Subcutaneous abdominal adipose tissue (tissue), 5 donors: Measurements from ENCODE around the gene RTN3.

Experiments
- H3K27ac ChIP-seq: one replicate; pipeline ENCODE4 v1.7.0; 2013; ENCODE audit warnings: low read depth, mild to moderate bottlenecking, inconsistent platforms, low read length, moderate library complexity
- H3K27me3 ChIP-seq, 5 donors: one replicate each; pipeline ENCODE4 v1.7.0; 2013; ENCODE audit warnings: low read length in 5 of 5, inconsistent platforms in 1 of 5; ENCODE audit not compliant: control insufficient read depth in 5 of 5, insufficient read depth in 4 of 5
- H3K36me3 ChIP-seq, 5 donors: one replicate each; pipeline ENCODE4 v1.7.0; 2013; ENCODE audit warnings: low read length in 5 of 5; ENCODE audit not compliant: control insufficient read depth in 5 of 5, insufficient read depth in 5 of 5
- H3K4me1 ChIP-seq, 5 donors: one replicate each; pipeline ENCODE4 v1.7.0; 2013; ENCODE audit warnings: low read length in 5 of 5, mild to moderate bottlenecking in 3 of 5, moderate library complexity in 1 of 5; ENCODE audit not compliant: control insufficient read depth in 5 of 5, insufficient read depth in 5 of 5
- H3K4me3 ChIP-seq, 5 donors: one replicate each; pipeline ENCODE4 v1.7.0; 2013; ENCODE audit warnings: low read length in 5 of 5, low read depth in 1 of 5
- H3K9ac ChIP-seq, 5 donors: one replicate each; pipeline ENCODE4 v1.7.0; 2013; ENCODE audit warnings: low read length in 5 of 5, mild to moderate bottlenecking in 4 of 5, moderate library complexity in 3 of 5
- H3K9me3 ChIP-seq, 5 donors: one replicate each; pipeline ENCODE4 v1.7.0; 2013; ENCODE audit warnings: low read length in 5 of 5; ENCODE audit not compliant: control insufficient read depth in 5 of 5
- donor health status: healthy.
- donor health status: healthy.
- donor health status: healthy.
- donor health status: healthy.
- donor health status: healthy.

RTN3 gene

DNA sequence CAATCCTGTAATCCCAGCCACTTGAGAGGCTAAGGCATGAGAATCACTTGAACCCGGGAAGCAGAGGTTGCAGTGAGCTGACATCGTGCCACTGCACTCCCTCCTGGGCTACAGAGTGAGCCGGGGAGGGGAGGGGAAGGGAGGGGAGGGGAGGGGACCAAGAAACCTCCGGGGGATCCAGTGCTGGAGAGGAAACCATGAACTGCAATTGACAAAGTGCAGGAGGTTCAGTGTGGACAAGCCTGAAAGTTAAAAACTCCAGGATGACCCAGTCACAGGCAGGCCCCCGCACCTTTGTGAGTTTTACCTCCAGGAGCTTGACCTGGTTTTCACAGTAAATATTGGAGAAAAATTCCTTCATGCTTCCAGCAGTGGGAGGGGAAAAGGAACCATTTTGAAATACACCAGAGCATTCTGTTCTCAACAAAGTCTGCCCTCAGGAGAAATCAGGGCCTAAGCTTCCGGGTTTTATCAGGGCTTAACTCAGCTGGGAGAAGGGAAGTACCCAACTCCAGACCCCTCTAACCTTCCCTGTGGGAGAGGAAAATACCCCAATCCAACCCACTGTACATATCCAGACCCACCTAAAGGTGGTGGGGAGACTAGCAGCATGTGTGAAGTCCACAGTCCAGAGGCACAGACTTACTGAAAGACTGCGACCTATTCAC is 102.8 kb downstream of the RTN3 start:
- no peak overlapping the region for H3K27ac ChIP-seq
- no peaks in the 10 kb centered on the region for H3K27me3 ChIP-seq
- no peaks in the 10 kb centered on the region for H3K9me3 ChIP-seq
- no peak overlapping the region for H3K4me3 ChIP-seq
- H3K36me3 ChIP-seq, result no peaks in the 10 kb centered on the region
- peaks cover 0 to 7% (median 2%) of the 10 kb centered on the region in 5 donors for H3K4me1 ChIP-seq
- H3K9ac ChIP-seq, result no peak overlapping the region

DNA sequence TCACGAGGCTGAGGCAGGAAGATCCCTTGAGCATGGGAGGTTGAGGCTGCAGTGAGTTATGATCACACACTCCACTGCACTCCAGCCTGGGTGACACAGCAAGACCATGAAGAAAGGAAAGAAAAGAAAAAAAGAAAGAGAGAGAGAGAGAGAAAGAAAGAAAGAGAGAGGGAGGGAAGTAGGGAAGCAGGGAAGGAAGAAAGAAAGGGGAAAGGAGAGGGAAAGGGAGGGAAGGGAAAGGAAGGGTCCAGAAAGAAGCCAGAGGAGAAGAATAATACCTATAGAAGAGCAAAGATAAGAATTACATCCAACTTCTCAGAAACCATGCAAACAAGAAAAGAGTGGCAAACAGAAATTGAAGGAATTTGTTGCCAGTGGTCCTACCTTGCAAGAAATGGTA is 104.5 kb downstream of the RTN3 start:
- Histone ChIP-seq H3K4me1 (peaks cover 0 to 3% (median 0%) of the 10 kb centered on the region in 5 donors), H3K9me3 (peaks cover 0 to 4% (median 0%) of the 10 kb centered on the region in 5 donors), H3K9ac (no peak overlapping the region), H3K4me3 (no peak overlapping the region), H3K36me3 (no peaks in the 10 kb centered on the region), H3K27me3 (no peaks in the 10 kb centered on the region), H3K27ac (no peak overlapping the region)

DNA sequence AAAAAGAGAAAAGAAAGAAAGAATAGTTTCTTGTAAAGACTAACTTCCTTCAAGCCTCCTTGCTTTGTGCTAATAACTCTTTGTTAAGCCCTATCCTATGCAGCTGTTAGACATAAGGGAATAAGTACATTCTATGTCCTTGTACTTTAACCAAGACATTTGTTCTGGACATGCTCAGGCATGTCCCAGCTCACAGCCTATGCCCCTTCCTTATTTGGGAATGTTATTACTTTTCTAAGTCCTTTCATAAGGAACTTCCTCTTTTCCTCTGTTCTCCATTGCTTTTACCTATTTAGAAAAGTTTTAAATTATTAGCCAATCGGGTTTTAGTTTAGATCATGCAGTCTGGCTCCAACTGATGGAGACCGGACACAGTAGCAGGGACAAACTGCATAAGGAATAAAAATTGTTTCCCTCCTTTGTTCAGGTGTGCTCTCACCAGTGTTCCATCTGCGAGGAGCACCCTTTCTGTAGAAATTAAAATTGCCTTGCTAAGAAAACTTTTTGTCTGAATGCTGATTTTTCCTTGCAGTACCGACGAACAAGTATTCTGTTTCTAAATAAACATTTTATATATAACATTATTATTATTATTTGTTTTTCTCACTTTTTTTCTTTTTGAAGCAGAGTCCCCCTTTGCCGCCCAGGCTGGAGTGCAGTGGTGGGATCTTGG is 110.3 kb downstream of the RTN3 start:
- H3K9me3 ChIP-seq, result peaks cover 0 to 20% (median 12%) of the 10 kb centered on the region in 5 donors
- H3K27ac ChIP-seq, result no peak overlapping the region
- H3K36me3 ChIP-seq, result no peaks in the 10 kb centered on the region
- H3K27me3 ChIP-seq, result no peaks in the 10 kb centered on the region
- no peak overlapping the region for H3K4me3 ChIP-seq
- peaks cover 0 to 5% (median 0%) of the 10 kb centered on the region in 5 donors for H3K4me1 ChIP-seq
- no peak overlapping the region for H3K9ac ChIP-seq

DNA sequence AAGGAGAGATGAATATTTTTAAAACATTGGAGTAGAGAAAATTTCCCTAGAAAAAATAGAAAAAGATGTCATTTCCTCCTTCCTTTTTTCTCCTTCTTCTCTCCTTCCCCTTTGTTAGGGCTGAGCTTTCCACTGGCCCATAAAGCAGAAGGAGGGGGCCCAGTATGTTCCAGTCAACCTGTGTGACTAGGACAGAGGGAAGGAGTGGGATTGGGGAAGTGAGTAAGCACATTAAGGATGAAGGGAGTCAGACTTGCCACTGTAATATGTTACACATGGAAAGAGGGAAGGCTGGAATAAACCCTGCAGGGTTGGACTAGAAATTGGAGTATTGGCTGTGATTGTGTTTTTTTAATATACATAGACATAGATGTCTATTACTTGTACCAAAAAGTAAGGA is 111.9 kb downstream of the RTN3 start:
- Histone ChIP-seq H3K4me3 (no peak overlapping the region), H3K36me3 (no peaks in the 10 kb centered on the region), H3K27me3 (peaks cover 0 to 2% (median 0%) of the 10 kb centered on the region in 5 donors), H3K9me3 (peaks cover 0 to 20% (median 12%) of the 10 kb centered on the region in 5 donors), H3K4me1 (peaks cover 0 to 9% (median 0%) of the 10 kb centered on the region in 5 donors), H3K9ac (no peak overlapping the region), H3K27ac (no peak overlapping the region)

DNA sequence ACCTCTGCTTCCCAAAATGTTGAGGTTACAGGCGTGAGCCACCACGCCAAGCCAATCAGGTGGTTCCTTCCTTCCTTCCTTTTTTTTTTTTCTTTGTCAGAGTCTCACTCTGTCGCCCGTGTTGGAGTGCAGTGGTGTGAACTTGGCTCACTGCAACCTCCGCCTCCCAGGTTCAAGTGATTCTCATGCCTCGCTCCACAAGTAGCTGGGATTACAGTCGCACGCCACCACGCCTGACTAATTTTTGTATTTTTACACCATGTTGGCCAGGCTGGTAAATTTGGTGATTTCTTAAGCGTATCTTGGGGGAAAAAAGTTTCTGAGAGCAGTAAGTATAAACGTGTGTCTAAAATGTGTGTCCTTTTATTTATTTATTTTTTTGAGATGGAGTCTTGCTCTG is 113.8 kb downstream of the RTN3 start:
- no peak overlapping the region for H3K4me3 ChIP-seq

DNA sequence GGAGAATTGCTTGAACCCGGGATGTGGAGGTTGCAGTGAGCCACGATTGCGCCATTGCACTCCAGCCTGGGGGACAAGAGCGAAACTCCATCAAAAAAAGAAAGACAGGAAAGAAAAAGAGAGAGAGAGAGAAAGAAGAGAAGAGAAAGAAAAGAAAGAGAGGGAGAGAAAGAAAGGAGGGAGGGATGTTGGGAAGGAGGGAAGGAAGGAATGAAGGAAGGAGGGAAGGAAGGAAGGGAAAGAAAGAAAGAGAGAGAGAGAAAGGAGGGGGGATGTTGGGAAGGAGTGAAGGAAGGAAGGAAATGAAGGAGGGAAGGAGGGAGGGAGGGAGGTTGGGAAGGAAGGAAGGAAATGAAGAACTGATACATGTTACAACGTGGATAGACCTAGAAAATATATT is 119.6 kb downstream of the RTN3 start:
- H3K9me3 ChIP-seq, result no peaks in the 10 kb centered on the region
- peaks cover 0 to 10% (median 0%) of the 10 kb centered on the region in 5 donors for H3K4me1 ChIP-seq
- no peak overlapping the region for H3K27ac ChIP-seq
- H3K9ac ChIP-seq, result no peak overlapping the region
- peaks cover 0 to 2% (median 0%) of the 10 kb centered on the region in 5 donors for H3K27me3 ChIP-seq
- H3K36me3 ChIP-seq, result no peaks in the 10 kb centered on the region
- H3K4me3 ChIP-seq, result no peak overlapping the region

More for the DNA sequence above, 113.8 kb downstream of the RTN3 start:
- Histone ChIP-seq H3K27ac (no peak overlapping the region), H3K4me1 (peaks cover 0 to 9% (median 0%) of the 10 kb centered on the region in 5 donors), H3K9me3 (peaks cover 0 to 20% (median 12%) of the 10 kb centered on the region in 5 donors), H3K36me3 (no peaks in the 10 kb centered on the region), H3K9ac (no peak overlapping the region), H3K27me3 (peaks cover 0 to 2% (median 0%) of the 10 kb centered on the region in 5 donors)

DNA sequence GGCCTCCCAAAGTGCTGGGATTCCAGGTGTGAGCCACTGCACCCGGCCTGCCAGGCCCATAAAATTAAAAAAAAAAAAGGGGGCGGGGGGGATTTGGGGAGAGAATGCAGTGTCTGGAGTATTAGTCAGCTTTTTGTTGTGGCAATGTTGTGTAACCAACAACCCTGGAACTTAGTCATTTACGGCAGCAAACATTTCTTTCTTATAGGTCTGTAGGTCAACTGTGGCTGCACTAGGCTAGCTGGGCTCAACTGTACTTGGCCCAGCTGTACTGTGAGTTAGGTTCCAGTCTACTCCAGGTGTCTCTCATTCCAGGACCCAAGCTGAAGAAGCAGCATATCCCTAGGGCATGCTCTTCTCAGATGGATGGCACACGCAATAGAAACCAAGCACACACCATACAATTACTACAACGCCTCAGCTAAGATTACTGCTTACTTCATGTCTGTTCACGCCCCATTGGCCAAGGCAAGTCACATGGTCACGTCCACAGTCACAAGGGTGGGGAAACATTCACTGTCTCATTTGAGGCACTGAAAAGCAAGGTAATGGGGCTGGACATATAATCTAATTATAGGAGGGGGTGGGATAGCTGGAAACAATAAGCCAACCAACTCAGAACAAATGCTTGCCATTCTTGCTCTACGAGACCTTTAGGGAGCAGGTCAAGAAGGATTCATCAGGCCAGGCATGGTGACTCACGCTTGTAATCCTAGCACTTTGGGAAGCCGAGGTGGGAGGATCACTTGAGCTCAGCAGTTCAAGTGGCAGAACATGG is 121.5 kb downstream of the RTN3 start:
- no peaks in the 10 kb centered on the region for H3K36me3 ChIP-seq
- H3K9ac ChIP-seq, result no peak overlapping the region
- H3K27ac ChIP-seq, result no peak overlapping the region
- no peaks in the 10 kb centered on the region for H3K27me3 ChIP-seq
- H3K4me1 ChIP-seq, result peaks cover 0 to 5% (median 0%) of the 10 kb centered on the region in 5 donors
- H3K4me3 ChIP-seq, result no peak overlapping the region
- H3K9me3 ChIP-seq, result no peaks in the 10 kb centered on the region

DNA sequence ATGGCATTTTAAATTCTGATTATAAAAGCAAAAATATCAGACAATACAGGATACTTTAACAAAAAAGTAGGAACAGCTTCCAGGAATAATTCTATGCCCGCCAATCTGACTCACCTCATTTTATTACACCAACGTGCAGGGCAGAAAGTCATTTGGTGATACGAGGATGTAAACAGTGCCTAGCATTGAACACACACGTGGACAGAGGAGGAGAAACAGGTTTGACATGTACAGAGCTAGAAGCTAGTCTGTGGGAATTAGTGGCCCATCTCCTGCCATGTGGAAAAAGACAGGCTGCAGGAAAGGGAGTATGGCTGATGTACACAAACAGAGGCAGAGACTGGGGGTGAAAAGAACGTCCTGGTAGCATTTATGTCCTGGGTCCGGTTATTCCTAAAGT is 123.0 kb downstream of the RTN3 start:
- Histone ChIP-seq H3K4me3 (no peak overlapping the region), H3K27me3 (no peaks in the 10 kb centered on the region), H3K27ac (no peak overlapping the region), H3K9ac (no peak overlapping the region), H3K36me3 (no peaks in the 10 kb centered on the region), H3K4me1 (peaks cover 0 to 5% (median 0%) of the 10 kb centered on the region in 5 donors), H3K9me3 (no peaks in the 10 kb centered on the region)

DNA sequence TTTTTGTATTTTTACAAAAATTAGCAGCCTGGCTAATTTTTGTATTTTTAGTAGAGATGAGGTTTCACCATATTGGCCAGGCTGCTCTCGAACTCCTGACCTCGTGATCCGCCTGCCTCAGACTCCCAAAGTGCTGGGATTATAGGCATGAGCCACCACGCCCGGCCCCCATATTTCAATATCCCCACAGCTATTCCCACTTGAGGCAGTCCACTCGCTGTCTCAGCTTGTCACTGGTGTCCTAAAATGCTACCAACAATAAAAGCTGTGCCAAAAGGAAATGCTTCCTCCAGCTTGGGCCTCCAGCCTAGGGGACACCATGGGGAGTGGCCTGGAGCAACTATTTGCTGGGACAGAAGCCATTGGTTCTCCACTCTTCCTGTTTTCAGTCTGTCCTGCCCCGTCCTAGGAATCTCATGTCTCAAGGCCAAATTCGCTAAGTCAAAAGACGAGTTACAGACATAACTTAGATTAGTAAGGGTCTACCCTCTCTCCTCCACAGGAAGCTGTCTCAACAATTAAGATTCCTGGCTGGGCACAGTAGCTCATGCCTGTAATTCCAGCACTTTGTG is 124.6 kb downstream of the RTN3 start:
- Histone ChIP-seq H3K36me3 (no peaks in the 10 kb centered on the region), H3K9me3 (no peaks in the 10 kb centered on the region), H3K4me1 (peaks cover 0 to 5% (median 0%) of the 10 kb centered on the region in 5 donors), H3K27ac (no peak overlapping the region), H3K27me3 (no peaks in the 10 kb centered on the region), H3K4me3 (no peak overlapping the region), H3K9ac (no peak overlapping the region)
